Measurements from ENCODE around the gene PRG2. TPM values are rescaled to one million over a fixed set of nuclear protein-coding genes. Genes with fewer than 3 reads are reported as not detected.

PRG2 gene
- total RNA-seq, 1 donor = not detected

DNA sequence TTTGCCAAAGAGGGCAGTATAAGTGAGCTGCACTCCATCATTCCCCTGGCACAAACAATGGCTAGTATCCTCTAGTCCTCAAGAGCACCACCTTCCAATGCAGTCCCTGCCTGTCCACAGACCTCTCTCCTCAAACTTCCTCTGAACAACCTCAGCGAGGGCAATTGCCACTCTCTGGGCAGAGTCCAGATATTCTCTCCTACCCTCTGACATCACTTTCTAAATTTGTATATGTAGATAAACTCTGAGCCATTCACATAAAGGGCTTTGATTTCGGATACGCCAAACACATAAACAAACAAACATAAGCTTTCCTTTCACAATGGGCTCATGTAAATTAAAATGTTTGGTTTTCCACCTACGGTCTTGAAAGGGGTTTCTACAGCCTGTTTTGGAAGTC, 39.5 kb upstream of the PRG2 start:
- H3K9me3 ChIP-seq (ENCODE audit: low read depth, low read length) = no peaks in the 10 kb centered on the region
- H3K36me3 ChIP-seq (ENCODE audit: insufficient read depth, low read length) = no peaks in the 10 kb centered on the region
- H3K4me2 ChIP-seq (ENCODE audit: insufficient read depth, low read length) = no peak overlapping the region
- H3K27ac ChIP-seq (ENCODE audit: low read depth, low read length) = no peak overlapping the region
- no peak overlapping the region for H2AFZ ChIP-seq (ENCODE audit: low read length)
- H3K4me1 ChIP-seq (ENCODE audit: insufficient read depth, low read length) = peaks cover 66% of the 10 kb centered on the region
- no peak for DNase-seq (ENCODE audit: insufficient read length, low spot score, missing footprints)
- no peaks in the 10 kb centered on the region for H4K20me1 ChIP-seq (ENCODE audit: insufficient read depth, low read length)
- TF ChIP-seq, protein P1, sequence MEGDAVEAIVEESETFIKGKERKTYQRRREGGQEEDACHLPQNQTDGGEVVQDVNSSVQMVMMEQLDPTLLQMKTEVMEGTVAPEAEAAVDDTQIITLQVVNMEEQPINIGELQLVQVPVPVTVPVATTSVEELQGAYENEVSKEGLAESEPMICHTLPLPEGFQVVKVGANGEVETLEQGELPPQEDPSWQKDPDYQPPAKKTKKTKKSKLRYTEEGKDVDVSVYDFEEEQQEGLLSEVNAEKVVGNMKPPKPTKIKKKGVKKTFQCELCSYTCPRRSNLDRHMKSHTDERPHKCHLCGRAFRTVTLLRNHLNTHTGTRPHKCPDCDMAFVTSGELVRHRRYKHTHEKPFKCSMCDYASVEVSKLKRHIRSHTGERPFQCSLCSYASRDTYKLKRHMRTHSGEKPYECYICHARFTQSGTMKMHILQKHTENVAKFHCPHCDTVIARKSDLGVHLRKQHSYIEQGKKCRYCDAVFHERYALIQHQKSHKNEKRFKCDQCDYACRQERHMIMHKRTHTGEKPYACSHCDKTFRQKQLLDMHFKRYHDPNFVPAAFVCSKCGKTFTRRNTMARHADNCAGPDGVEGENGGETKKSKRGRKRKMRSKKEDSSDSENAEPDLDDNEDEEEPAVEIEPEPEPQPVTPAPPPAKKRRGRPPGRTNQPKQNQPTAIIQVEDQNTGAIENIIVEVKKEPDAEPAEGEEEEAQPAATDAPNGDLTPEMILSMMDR (IDR thresholded peaks at IDR 0.05; ENCODE audit: extremely low read depth, low read depth, low read length) = no peak
- H3K27me3 ChIP-seq (ENCODE audit: insufficient read depth, low read length) = no peaks in the 10 kb centered on the region
- peaks cover 8% of the 10 kb centered on the region for H3K79me2 ChIP-seq (ENCODE audit: insufficient read depth, low read length)
- H3K4me3 ChIP-seq (ENCODE audit: insufficient read depth, low read length) = no peak overlapping the region

DNA sequence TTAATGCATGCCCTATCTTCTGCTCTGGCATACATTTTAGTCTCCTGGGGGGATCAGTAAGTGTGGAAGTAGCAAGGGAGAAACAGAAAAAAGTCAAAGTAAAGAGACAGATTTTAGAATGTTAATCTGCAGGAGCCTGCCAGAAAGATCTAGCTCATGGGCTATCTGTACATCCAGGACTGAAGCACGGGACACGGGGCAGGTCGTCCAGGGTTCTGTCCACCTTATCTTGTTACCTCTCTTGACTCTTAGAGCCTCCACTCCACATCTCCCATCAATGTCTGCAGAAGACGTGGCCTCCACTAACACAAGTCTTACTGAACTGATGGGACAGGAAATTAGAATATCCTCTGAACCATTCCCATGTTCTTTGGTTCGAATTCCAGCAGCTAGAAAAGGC, 38.2 kb upstream of the PRG2 start:
- H3K36me3 ChIP-seq (ENCODE audit: insufficient read depth, low read length) = peaks cover 7% of the 10 kb centered on the region
- no peak overlapping the region for H3K4me2 ChIP-seq (ENCODE audit: insufficient read depth, low read length)
- no peaks in the 10 kb centered on the region for H4K20me1 ChIP-seq (ENCODE audit: insufficient read depth, low read length)
- H3K79me2 ChIP-seq (ENCODE audit: insufficient read depth, low read length) = peaks cover 17% of the 10 kb centered on the region
- no peaks in the 10 kb centered on the region for H3K9me3 ChIP-seq (ENCODE audit: low read depth, low read length)
- H2AFZ ChIP-seq (ENCODE audit: low read length) = no peak overlapping the region
- no peak overlapping the region for H3K4me3 ChIP-seq (ENCODE audit: insufficient read depth, low read length)
- H3K27ac ChIP-seq (ENCODE audit: low read depth, low read length) = peak overlapping the region; percentile 96
- H3K27me3 ChIP-seq (ENCODE audit: insufficient read depth, low read length) = no peaks in the 10 kb centered on the region
- TF ChIP-seq, protein P1 (IDR thresholded peaks at IDR 0.05; ENCODE audit: extremely low read depth, low read depth, low read length) = no peak
- peaks cover 64% of the 10 kb centered on the region for H3K4me1 ChIP-seq (ENCODE audit: insufficient read depth, low read length)
- DNase-seq (ENCODE audit: insufficient read length, low spot score, missing footprints) = no peak

DNA sequence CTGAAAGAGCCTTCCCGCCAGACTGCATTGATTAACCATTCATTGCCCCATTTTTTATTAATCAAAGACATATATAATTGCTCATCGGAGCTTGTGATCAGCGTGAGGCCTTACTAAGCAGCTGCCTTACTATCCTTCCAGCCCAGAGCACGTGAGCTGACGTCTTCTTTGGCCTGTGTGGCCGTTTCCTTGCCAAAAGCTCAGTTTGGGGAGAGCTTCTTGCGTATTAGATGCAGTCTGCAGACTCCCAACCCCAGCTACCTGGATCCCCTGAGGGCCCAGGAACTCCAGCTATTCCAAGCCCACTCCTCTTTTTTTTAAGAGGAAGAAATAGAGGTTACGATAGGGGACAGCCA, 37.3 kb upstream of the PRG2 start:
- Histone ChIP-seq H3K27me3 (ENCODE audit: insufficient read depth, low read length) (no peaks in the 10 kb centered on the region), H3K27ac (ENCODE audit: low read depth, low read length) (peak overlapping the region; percentile 96), H3K4me1 (ENCODE audit: insufficient read depth, low read length) (peaks cover 55% of the 10 kb centered on the region), H3K4me2 (ENCODE audit: insufficient read depth, low read length) (peak overlapping the region; percentile 74), H2AFZ (ENCODE audit: low read length) (peak overlapping the region; percentile 81), H3K36me3 (ENCODE audit: insufficient read depth, low read length) (peaks cover 14% of the 10 kb centered on the region), H3K9me3 (ENCODE audit: low read depth, low read length) (no peaks in the 10 kb centered on the region), H3K4me3 (ENCODE audit: insufficient read depth, low read length) (peak overlapping the region; percentile 8), H4K20me1 (ENCODE audit: insufficient read depth, low read length) (no peaks in the 10 kb centered on the region), H3K79me2 (ENCODE audit: insufficient read depth, low read length) (peaks cover 20% of the 10 kb centered on the region)
- DNase-seq (ENCODE audit: insufficient read length, low spot score, missing footprints) = no peak
- TF ChIP-seq, protein P1 (IDR thresholded peaks at IDR 0.05; ENCODE audit: extremely low read depth, low read depth, low read length) = no peak

DNA sequence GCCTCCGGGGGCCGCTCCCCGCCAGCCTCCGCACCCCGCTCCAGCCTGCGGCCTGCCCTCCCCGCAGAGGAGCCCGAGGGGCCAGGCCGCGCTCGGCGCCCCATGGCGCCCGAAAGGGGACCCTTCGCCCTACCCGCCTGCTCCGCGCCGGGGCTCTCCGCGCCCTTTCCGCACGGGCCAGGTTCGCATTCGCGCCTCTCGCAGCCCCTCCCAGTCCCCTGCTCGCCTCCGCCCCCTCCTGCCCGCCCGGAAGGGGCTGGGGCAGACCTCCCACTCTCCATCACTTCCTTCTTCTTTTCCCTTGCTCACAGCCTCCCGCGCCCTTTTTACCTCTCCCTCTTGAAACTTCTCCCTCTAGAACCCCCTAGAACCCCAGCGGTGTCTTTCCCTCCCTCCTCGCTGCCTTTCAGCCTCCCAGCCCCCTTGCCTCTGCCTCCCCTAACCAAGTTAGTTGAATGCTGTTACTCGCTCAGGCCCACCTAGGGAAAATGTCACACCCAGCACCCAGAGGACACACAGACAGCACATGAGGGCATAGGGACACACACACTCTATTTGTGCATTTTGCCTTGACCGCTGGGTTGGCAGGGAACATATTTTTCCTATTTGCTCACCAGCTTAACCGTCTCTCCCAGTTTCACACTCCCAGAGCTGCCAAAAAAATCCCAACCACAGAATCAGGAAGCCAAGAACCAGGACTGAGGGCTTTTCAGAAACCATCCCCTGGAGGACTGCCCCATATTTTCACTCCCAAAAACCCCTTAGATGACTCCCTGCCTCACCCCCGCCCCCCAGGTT, 36.7 kb upstream of the PRG2 start, which contains the start of gene SLC43A3:
Gene SLC43A3 (minus strand): TSS at position 193 of the 798 bp plus-strand sequence. CDS start 949 bp downstream, outside the sequence.
- Histone ChIP-seq H3K27me3 (ENCODE audit: insufficient read depth, low read length) (no peaks in the 10 kb centered on the region), H3K27ac (ENCODE audit: low read depth, low read length) (peak within 1 kb of the TSS; percentile 96), H3K4me2 (ENCODE audit: insufficient read depth, low read length) (peak within 1 kb of the TSS; percentile 74), H3K79me2 (ENCODE audit: insufficient read depth, low read length) (peaks cover 20% of the 10 kb centered on the region), H2AFZ (ENCODE audit: low read length) (peak within 1 kb of the TSS; percentile 81), H3K4me1 (ENCODE audit: insufficient read depth, low read length) (peaks cover 49% of the 10 kb centered on the region), H3K36me3 (ENCODE audit: insufficient read depth, low read length) (peaks cover 14% of the 10 kb centered on the region), H3K9me3 (ENCODE audit: low read depth, low read length) (no peaks in the 10 kb centered on the region), H4K20me1 (ENCODE audit: insufficient read depth, low read length) (no peaks in the 10 kb centered on the region), H3K4me3 (ENCODE audit: insufficient read depth, low read length) (peak within 1 kb of the TSS; percentile 69)
- TF ChIP-seq, protein P1 (IDR thresholded peaks at IDR 0.05; ENCODE audit: extremely low read depth, low read depth, low read length) = no peak
- DNase-seq (ENCODE audit: insufficient read length, low spot score, missing footprints) = peak; percentile 89
